Frontal cortex (tissue), 4 donors: ENCODE measurements around the gene CENPT. TPM values are rescaled to one million over a fixed set of nuclear protein-coding genes. Genes with fewer than 3 reads are reported as not detected.
"Not testable (repeated sequence)": the region's sequence is repeated elsewhere in the genome, so short reads cannot be mapped to it uniquely, and the experiment has no call there.

Experiments used
- DNase-seq, 2 donors: peaks; one replicate each; pipeline ENCODE4 v3.0.0; 2012; ENCODE audit warnings: low spot score in 2 of 2
- FAIRE-seq: peaks from 2 replicates; lab custom pipeline; 2012; peaks lifted over from hg19 to GRCh38; lab: Jason Lieb, UNC
- total RNA-seq: library from RNA; depleted of rRNA; stranded (reverse); fragments of >200 nt; gene quantifications from one replicate; pipeline ENCODE4 v1.2.3, GENCODE V29; 2014
- donor health status: control.
- donor health status: control.
- donor health status: control.

Gene CENPT
- total RNA-seq, 1 donor from 2014 or later, result 25.3 TPM

GRCh38 chr16:67878846-67879245, 31.4 kb upstream of the CENPT start:
- DNase-seq (no peak), FAIRE-seq (no peak)

GRCh38 chr16:67878232-67878631, 30.7 kb upstream of the CENPT start:
- FAIRE-seq, result no peak
- no peak for DNase-seq

GRCh38 chr16:67877064-67877463, 29.6 kb upstream of the CENPT start:
- DNase-seq, result no peak
- FAIRE-seq, result no peak

GRCh38 chr16:67874372-67874771, 26.9 kb upstream of the CENPT start:
- no peak for DNase-seq
- FAIRE-seq, result no peak

GRCh38 chr16:67873435-67874370, 26.2 kb upstream of the CENPT start:
- FAIRE-seq, result no peak

GRCh38 chr16:67872631-67873434, 25.3 kb upstream of the CENPT start, which contains the start of gene EDC4:
Gene EDC4 (plus strand): TSS chr16:67873052. CDS start chr16:67873262, 210 bp downstream.
- FAIRE-seq (no peak), DNase-seq (peak; percentile 83 to 93)

More at GRCh38 chr16:67873435-67874370, 26.2 kb upstream of the CENPT start:
- no peak for DNase-seq

GRCh38 chr16:67872131-67872630, 24.7 kb upstream of the CENPT start:
- DNase-seq (no peak), FAIRE-seq (no peak)

- DNase-seq (no peak), FAIRE-seq (no peak)
Measured at GRCh38 chr16:67871256-67871655, 23.8 kb upstream of the CENPT start.

- FAIRE-seq (no peak), DNase-seq (no peak)
Measured at GRCh38 chr16:67869653-67870052, 22.2 kb upstream of the CENPT start.

GRCh38 chr16:67868290-67868689, 20.8 kb upstream of the CENPT start:
- no peak for DNase-seq
- FAIRE-seq, result no peak

- no peak for DNase-seq
- FAIRE-seq, result no peak
Measured at GRCh38 chr16:67865318-67865717, 17.8 kb upstream of the CENPT start.

GRCh38 chr16:67864594-67864993, 17.1 kb upstream of the CENPT start:
- no peak for DNase-seq
- FAIRE-seq, result no peak

GRCh38 chr16:67864044-67864443, 16.6 kb upstream of the CENPT start:
- FAIRE-seq, DNase-seq: not testable (repeated sequence)

- FAIRE-seq (no peak), DNase-seq (peak in 1 of 2 donors; percentile 65)
Measured at GRCh38 chr16:67862623-67863583, 15.4 kb upstream of the CENPT start.

GRCh38 chr16:67861877-67862276, 14.4 kb upstream of the CENPT start:
- FAIRE-seq, result no peak

GRCh38 chr16:67860589-67861398, 13.3 kb upstream of the CENPT start:
- FAIRE-seq (no peak), DNase-seq (no peak)

More at GRCh38 chr16:67861877-67862276, 14.4 kb upstream of the CENPT start:
- no peak for DNase-seq

GRCh38 chr16:67858500-67858899, 11.0 kb upstream of the CENPT start:
- no peak for FAIRE-seq

GRCh38 chr16:67857547-67858233, 10.2 kb upstream of the CENPT start:
- FAIRE-seq (no peak), DNase-seq (peak in 1 of 2 donors; percentile 44)

More at GRCh38 chr16:67858500-67858899, 11.0 kb upstream of the CENPT start:
- DNase-seq, result no peak
